Upper lobe of left lung (tissue), 4 donors: ENCODE measurements around the gene MAP2K5.

Source experiments
- CTCF ChIP-seq, 6 experiments: fragments of 450-650 bp in 4 of 6; fragments of 200-600 bp in 2 of 6; sonication (generic) in 2 of 6; IDR thresholded peaks; one replicate each; pipeline ENCODE4 v1.5.1; 2016 to 2019; ENCODE audit warnings: antibody characterized with exemption in 6 of 6
- EP300 ChIP-seq, 4 donors: sonication (generic); formaldehyde crosslinking; IDR thresholded peaks; one replicate each; pipeline ENCODE4 v1.5.1; 2017; ENCODE audit warnings: antibody characterized with exemption in 4 of 4, control low read depth in 2 of 4
- POLR2A ChIP-seq, 4 donors: fragments of 450-650 bp; IDR thresholded peaks; one replicate each; pipeline ENCODE4 v1.5.1; 2016 to 2017; ENCODE audit warnings: antibody characterized with exemption in 4 of 4, mild to moderate bottlenecking in 2 of 4
- POLR2AphosphoS5 ChIP-seq, 2 donors: sonication (generic); formaldehyde crosslinking; IDR thresholded peaks; one replicate each; pipeline ENCODE4 v1.5.1; 2017; ENCODE audit warnings: antibody characterized with exemption in 2 of 2

DNA sequence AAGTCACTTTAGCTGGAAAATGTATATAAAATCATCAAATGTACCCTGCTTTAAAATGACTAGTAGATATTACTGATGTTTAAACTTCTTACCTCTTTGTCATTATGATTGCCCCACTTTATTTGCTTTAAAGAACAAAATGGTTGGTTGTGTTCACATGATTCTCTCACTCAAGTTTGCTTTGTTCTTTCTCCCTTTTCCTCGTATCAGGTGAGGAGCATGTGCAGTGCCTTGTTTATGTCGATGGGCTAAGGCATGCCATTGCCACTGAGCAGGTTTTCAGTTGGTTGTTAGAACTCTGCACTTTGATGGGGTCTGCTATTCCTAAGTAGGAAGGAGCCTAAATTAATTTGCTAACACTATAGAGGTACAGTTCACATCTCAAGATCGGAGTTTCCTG lies 5.3 kb downstream of the MAP2K5 start:
- TF ChIP-seq CTCF (IDR thresholded peaks at IDR 0.05): no peak
- TF ChIP-seq POLR2AphosphoS5 (IDR thresholded peaks at IDR 0.05): no peak
- no peak for TF ChIP-seq POLR2A (IDR thresholded peaks at IDR 0.05)
- TF ChIP-seq EP300 (IDR thresholded peaks at IDR 0.05): no peak
